NCI-H128 (cell line): ENCODE results near the gene TMEM179B.
A peak's percentile ranks its signal among the peaks of the same experiment; 100 is the strongest.
"Not testable (repeated sequence)": the region's sequence is repeated elsewhere in the genome, so short reads cannot be mapped to it uniquely, and the experiment has no call there.

Experiments
- DNase-seq: peaks from one replicate; lab custom pipeline; 2025; ENCODE audit not compliant: unreplicated experiment; lab: John Stamatoyannopoulos, UW

Gene TMEM179B

GRCh38 chr11:62788991-62789390 lies 1.8 kb downstream of the TMEM179B start:
- no peak for DNase-seq

DNA sequence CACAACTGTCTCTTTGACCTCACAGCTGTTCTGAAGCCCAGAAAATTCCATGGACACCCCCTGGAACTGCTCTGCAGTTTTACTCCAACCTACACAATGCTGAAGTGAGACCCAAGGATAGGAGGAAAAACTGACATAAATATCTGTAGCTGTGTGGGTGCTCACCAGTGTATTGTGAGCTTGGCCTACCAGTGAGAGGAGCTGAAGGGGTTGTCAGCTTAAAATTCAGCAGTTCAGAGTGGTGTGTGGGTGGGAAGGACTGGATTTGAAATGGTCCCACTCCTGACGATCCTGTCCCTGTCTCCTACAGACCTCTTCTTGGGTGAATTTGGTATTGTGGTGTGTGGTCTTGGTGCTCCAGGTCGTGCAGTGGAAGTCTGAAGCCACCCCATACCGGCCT lies 2.4 kb downstream of the TMEM179B start:
- no peak for DNase-seq

GRCh38 chr11:62791501-62792201 lies 4.4 kb downstream of the TMEM179B start, which contains the start of gene TMEM223:
Gene TMEM223 (minus strand): TSS chr11:62792006. CDS start chr11:62791994, 12 bp downstream.
- DNase-seq = peak; percentile 54

- no peak for DNase-seq
Measured at GRCh38 chr11:62792202-62792575, 5.0 kb downstream of the TMEM179B start.

DNA sequence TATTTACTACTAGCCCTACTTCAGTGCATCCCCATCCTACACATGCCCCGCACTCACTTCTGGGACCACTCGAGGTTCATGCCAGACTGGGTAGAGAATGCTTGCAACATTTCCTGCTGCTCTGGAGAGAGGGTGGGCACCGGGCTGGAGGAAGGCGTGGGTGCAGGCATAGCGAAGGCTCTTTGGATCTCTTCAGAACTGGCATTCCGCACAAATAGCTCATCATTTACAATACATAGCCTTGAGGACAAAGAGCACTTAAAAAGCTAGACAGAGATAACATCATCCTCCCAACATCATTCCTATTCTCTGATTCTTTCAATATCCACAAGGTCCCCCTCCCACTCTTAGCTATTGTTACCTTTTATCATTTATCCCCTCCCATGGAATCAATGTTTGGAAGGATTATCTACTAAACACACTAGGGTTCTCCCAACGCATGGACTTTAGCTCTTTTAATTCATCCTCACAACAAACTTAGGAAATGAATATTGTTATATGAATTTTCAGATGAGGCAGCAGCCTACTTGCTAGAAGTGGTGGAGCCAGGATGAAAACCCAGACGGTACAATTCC lies 7.1 kb downstream of the TMEM179B start:
- DNase-seq = no peak

- DNase-seq = no peak
Measured at GRCh38 chr11:62796281-62796680, 9.1 kb downstream of the TMEM179B start.

DNA sequence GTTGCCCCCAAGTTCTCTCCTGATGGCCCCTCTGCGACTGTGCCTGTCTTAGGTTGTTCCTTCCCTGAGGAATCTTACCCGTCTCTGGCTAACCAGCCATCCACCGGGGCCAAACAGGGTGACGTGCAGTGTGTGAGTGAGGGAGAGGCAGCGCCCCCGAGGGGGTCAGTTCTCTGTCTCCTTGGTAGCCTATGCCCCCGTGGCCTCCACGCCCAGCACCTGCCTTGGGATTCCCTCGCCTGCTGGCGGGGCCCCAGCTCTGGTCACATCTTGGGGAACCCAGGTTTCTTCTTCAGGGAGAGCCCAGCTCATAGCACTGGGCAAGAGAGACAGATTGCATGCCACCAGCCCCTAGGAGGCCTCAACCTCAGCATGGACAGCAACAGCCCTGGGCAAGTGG lies 12.3 kb downstream of the TMEM179B start:
- no peak for DNase-seq

DNA sequence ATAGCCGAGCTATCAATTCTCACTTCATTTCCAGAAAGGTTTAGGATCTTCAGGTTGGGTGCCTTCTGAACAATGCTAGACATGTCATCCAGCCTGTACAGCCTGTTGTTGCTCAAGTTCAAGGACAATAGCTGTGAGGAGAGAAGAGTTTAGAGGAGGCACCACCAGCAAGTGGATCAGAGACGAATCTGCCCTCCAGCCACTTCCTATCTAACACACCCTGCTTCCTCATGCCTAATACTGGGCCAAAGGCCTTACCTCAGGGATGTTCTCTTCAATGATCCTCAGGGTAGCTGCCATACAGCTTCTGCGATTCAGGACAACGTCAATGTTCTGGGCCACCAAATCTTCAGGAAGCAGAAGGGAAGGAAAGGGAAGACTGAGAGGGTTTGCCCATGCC lies 13.9 kb downstream of the TMEM179B start:
- DNase-seq = no peak

- no peak for DNase-seq
Measured at GRCh38 chr11:62804310-62805075, 17.3 kb downstream of the TMEM179B start.

DNA sequence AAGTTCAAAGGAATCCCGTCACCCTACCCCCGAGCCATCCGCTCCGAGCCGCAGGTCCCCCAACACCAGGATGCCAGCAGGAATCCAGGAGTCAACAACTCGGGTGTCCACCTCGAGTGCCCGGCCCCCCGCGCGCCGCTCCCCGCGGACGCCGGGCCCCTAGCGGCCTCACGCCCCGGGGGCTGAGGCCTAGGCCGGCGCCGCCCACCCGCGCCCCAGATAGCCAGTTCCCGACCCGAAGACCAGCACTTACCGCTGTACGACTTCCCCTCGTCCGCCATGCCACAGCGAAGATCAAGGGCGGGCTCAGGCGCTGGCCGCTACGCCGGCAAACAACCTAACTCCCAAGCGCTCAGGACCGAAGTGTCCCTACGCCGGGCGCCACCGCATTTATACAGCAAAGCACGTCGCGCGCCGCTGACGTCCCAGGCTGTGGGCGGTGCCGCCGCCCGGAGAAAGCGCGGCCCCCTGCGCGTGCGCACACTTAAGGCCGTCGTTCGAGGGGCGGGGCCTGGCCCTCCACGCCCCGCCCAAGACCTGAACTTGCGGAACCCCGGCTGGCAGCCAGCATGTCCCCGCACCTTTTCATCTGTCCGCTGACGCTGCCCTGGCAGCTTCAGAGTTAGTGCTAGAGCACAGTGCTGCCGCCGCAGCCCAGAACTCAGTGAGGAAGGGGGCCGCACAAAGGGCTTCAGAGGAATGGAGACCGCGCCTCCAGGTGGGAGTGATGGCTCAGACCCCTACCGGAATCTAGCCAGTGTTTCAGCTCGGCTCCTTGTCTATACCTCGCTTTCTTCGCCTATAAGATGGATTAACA lies 18.1 kb downstream of the TMEM179B start, which contains the start of gene NXF1:
NXF1 (minus strand) TSS at position 365 of the 817 bp plus-strand sequence; CDS start at position 281, 84 bp downstream.
- peak; percentile 94 for DNase-seq

DNA sequence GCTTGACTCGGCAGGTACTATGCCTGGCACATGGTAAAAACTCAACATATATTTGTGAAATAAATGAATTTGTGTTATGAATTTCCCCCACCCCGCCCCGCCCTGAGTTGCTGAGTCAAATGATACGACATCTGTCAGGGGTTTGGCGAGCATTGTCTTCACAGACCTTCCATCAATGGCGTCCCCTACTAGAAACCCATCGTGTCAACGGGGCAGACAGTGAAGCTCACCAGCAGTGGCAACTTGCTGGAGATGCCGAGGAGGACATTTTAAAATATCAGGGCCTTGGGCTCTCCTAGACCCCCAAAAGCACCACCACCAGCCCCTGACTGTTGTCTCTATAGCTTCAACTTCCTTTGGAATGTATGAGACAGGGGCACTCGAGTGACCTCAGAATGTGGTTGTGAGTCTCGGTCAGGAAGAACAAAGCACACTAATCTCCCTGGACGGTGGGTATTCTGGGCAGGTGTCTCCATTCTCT lies 18.8 kb downstream of the TMEM179B start:
- no peak for DNase-seq

DNA sequence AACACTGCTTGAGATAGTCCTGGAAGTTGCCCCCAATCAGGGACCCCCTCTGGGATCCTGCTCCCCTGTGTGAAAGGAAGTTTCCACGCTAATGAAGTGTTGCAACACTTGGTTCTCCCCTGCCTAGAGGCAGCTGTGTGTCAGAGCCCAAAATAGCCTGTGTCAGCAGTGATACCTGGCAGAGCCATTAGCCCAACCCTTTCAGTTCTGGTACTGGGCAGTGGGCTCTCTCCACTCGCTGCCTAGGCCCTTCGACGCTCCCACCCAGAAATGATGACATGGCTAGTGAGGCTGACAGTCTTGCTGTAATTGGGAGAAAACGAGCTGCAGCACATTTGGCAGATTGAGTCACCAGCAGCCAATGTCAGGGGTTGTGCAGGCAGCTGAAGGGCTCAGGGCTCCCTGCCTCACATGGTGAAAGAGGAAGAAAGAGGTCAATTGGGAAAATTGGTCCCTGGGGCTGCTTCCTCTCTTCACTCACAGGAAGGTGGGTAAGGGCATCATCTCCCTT lies 19.5 kb downstream of the TMEM179B start:
- DNase-seq = no peak

GRCh38 chr11:62810748-62811147 lies 23.5 kb downstream of the TMEM179B start:
- no peak for DNase-seq

DNA sequence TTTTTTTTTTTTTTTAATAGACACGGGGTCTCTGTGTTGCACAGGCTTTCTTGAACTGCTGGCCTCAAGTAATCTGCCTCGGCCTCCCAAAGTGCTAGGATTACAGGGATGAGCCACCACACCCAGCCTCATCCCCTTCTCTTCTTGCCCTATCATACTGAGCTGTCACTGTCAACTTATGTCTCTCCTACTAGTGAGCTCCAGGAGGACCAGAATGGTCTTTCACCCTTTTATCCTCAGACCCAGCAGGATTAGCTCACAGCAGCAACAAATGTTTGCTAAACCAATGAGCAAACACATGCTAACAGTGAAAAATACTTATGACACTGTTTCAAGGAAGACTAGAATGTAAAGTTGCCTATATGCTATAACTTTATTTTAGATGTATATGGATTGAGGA lies 24.5 kb downstream of the TMEM179B start:
- DNase-seq = no peak

DNA sequence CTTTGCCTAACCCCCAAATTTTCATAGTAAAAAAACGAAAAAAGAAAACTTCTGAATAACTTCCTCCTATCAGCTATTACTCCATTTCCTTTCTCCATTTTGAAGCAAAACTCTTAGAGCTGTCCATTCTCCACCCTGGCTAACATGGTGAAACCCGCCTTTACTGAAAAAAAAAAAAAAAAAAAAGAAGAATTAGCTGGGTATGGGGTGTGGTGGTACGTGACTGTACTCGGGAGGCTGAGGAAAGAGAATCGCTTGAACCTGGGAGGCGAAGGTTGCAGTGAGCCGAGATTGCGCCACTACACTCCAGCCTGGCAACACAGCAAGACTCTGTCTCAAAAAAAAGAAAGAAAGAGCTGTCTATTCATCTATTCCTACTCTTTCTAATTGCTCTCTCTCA lies 29.4 kb downstream of the TMEM179B start:
- DNase-seq = no peak

DNA sequence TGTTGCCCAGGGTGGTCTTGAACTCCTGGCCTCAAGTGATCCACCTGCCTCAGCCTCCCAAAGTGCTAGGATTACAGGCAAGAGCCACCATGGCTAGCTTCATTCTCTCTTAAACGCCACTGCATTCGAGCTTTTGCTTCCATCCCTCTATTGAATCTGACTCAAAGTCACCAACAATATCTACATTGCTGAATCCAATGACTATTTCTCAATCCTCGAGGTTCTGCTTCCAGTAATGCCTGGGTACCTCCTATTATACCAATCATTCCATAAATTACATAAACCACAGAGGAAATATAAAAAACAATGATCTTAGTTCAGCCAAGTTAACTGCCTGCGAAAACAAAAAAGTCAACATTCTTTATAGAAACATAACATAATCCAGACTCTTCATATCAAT lies 29.9 kb downstream of the TMEM179B start:
- no peak for DNase-seq

GRCh38 chr11:62823677-62824076 lies 36.5 kb downstream of the TMEM179B start:
- no peak for DNase-seq

DNA sequence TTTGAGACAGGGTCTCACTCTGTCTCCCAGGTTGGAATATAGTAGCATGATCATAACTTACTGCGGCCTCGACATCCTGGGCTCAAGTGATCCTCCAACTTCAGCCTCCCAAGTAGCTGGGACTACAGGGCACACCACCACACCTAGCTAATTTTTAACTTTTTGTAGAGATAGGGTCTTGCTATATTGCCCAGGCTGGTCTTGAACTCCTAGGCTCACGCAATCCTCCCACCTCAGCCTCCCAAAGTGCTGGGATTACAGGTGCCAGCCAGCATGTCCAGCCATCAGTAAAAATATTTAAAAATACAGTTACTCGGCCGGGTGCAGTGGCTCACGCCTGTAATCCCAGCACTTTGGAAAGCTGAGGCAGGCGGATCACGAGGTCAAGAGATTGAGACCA lies 40.9 kb downstream of the TMEM179B start:
- DNase-seq = not testable (repeated sequence)

GRCh38 chr11:62830904-62831519 lies 43.8 kb downstream of the TMEM179B start:
- peak; percentile 65 for DNase-seq
